Measurements from ENCODE around the gene ZNF232. TPM values are rescaled to one million over a fixed set of nuclear protein-coding genes. Genes with fewer than 3 reads are reported as not detected.

The ZNF232 gene
- 10.4 TPM for total RNA-seq

DNA sequence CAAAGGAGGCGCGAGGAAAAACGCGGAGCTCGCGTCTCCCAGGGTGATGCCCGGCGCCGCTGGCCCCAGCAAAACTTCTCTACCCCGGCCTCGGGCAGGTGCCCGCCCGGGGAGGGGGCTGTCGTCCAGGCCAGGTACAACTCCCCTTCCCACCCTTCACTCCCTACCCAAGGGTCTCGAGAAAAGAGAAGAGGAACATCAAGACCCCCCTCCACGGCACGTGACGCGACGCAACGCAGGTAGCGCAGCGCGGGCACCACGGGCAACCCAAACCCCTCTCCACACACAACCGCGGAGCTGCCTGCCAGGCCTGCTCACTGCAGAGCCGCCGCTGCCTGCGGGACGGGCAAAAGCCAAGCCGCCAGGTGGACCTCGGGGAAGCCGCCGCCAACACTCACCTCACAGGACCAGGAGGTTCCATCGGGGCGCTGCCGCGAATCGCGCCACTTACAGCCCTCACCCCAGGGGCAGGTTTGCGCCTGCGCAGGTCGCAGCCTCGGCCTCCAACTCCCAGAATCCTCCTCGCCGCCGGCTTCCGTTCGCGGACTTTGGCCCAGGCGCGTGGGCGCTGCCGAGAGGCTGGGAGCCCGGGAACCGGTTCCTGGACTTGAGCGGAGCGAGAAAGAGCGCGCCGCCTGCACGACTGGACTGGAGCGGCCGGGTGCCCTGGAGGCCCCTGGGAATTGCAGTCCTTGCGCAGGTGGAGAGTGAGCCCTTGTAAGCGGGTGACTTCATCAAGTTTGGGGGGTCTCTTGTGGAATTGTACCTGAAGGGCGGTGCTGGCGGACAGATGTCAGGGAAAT lies at the start of gene ZNF232:
Gene ZNF232 (minus strand): TSS at position 477 of the 803 bp plus-strand sequence. CDS start 56 bp downstream, at position 421.

DNA sequence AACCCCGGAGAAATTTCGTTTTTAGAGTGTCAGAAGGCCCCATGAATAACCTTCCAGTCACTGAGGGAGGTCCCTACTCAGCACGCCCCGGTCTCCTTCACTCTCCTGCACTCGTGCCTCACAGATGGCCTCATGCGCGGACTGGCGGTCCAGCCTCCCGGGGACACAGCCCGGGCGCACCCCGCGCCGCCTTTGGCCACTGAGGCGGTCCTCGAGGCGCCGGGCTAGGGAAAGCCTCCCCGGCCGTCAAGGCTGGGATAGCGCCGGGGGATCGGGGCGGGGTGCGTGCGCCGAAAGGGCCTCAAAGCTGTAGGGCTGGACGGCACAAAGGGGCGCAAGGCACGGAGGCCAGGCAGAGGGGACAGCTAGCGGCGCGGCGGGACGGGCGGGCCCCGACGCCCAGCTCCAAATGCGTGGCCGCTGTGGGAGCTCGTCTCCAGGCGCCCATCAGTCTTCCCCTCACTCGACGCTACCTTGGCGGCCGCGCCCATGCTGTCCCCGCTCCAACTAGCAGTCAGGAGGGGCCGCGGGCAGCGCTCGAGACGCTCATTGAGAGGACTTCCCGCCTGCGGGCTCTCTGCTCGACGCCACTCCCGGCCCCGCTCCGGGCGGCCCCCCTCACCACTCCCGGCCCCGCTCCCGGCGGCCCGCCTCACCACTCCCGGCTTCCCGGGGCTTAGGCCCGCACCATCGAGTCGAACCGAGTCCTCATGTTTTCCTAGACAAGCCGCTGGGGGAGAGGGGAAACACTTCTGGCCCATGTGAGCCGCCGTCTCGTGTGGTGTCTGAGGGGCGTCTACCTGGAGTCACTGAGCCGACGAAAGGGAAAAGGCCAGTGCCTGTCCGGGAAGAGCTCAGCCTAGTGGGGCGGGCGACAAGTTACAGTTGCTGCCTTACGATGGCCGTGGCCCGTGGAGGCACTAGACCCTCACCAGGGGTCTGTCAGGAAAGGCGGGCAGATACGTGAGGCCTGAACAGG lies 4.3 kb upstream of the ZNF232 start, which contains the start of gene USP6:
Gene USP6 (plus strand): TSS at position 360 of the 979 bp plus-strand sequence. CDS start 14,336 bp downstream, outside the sequence.

DNA sequence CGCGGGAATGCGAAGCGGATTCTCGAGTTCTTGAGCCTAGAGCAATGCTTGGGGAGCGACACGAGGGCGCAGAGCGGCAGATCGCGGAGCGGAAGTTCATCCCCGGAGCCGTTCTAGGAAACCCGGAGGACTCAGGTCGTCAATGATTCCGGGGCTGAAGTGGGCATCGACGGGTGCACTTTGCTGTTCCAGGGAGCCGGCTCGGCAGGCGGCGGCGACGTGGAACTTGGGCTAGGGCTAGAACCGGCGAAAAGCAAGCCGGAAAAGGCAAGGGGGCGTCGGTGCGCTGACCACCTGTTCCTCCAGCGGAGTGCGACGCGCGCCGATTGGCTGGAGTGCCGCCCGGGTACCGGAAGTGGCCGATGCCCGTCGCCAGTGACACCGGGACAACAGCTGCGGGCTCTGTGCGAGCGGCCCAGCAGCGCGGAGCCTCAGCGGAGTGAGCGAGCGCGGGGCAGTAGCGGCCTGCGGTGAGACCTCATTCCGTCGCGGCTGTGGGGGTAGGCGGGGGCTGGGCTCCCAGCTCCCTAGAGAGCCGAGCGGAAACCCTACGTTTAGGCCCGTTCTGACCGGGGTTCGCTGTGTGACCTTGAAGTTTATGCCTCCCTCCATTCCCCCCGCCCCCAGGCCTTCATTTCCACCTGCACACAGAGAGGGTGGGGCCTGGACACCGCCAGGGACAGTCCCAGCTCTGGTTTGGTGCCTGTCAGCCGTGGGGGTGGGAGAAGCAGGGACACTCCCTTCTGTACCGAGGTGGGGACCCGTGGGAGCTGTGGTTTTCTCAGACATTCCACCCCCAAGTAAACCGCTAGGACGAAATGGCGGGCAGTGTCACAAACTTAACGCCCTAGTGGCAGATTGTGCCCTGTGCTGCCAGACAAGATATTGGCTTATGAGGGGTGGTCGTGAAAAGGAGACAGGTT lies 33.3 kb downstream of the ZNF232 start, which contains the start of gene ZFP3:
Gene ZFP3 (plus strand): TSS at position 362 of the 923 bp plus-strand sequence. CDS start 13,038 bp downstream, outside the sequence.

Small RNAs within 50 kb of the gene (small RNA-seq; reads per million reads assigned to genes)
- gene AC012146.4 (ENCODE audit: low replicate concordance): not detected

Other genes starting within 250 kb of the ZNF232 start
- 5.6 TPM for gene C17orf107, start 212.3 kb downstream of the ZNF232 start, total RNA-seq
- gene CHRNE, start 208.8 kb downstream of the ZNF232 start, total RNA-seq: 1.9 TPM
- 0.88 TPM for gene GP1BA, start 179.6 kb downstream of the ZNF232 start, total RNA-seq
- 70.5 TPM for gene SLC25A11, start 171.8 kb downstream of the ZNF232 start, total RNA-seq
- gene RNF167, start 171.6 kb downstream of the ZNF232 start, total RNA-seq: 33.1 TPM
- 419 TPM for gene PFN1, start 163.3 kb downstream of the ZNF232 start, total RNA-seq
- 699 TPM for gene ENO3, start 160.8 kb downstream of the ZNF232 start, total RNA-seq
- gene SPAG7, start 144.1 kb downstream of the ZNF232 start, total RNA-seq: 76.4 TPM
- gene CAMTA2, start 124.2 kb downstream of the ZNF232 start, total RNA-seq: 15.8 TPM
- gene INCA1, start 114.4 kb downstream of the ZNF232 start, total RNA-seq: 0.58 TPM
- gene KIF1C, start 113.9 kb downstream of the ZNF232 start, total RNA-seq: 44.0 TPM
- 0.58 TPM for gene SLC52A1, start 76.5 kb downstream of the ZNF232 start, total RNA-seq
- gene ZFP3, start 33.4 kb downstream of the ZNF232 start, total RNA-seq: 6.9 TPM
- 1.7 TPM for gene USP6, start 4.2 kb upstream of the ZNF232 start, total RNA-seq
- 17.3 TPM for gene ZNF594, start 80.0 kb upstream of the ZNF232 start, total RNA-seq
- 1.8 TPM for gene SCIMP, start 123.0 kb upstream of the ZNF232 start, total RNA-seq
- gene RABEP1, start 170.4 kb upstream of the ZNF232 start, total RNA-seq: 33.9 TPM